Loucy (cell line): ENCODE measurements around the gene SLAIN1.

Experiments
- CTCF ChIP-seq: fragments of 200-600 bp; sonication (generic); conservative IDR thresholded peaks from 2 replicates; pipeline ENCODE4 v1.5.1; 2014; ENCODE audit warnings: mild to moderate bottlenecking, antibody characterized with exemption, low read length
- EZH2phosphoT487 ChIP-seq: fragments of 200-600 bp; IDR thresholded peaks from 2 replicates; pipeline ENCODE4 v1.6.1; 2018; ENCODE audit warnings: antibody characterized with exemption, mild to moderate bottlenecking, moderate library complexity, borderline replicate concordance

GRCh38 chr13:77696879-77697216 lies 639 bp upstream of the SLAIN1 start:
- TF ChIP-seq CTCF: no peak
- no peak for TF ChIP-seq EZH2phosphoT487
